Esophagus squamous epithelium (tissue), 4 donors: ENCODE results near the gene NTN5.

Experiments used
- POLR2A ChIP-seq, 4 donors: fragments of 450-650 bp; IDR thresholded peaks; one replicate each; pipeline ENCODE4 v1.6.1; 2017; ENCODE audit warnings: antibody characterized with exemption in 4 of 4, mild to moderate bottlenecking in 4 of 4, moderate library complexity in 3 of 4
- TF ChIP-seq, protein P1 (sequence below), 6 experiments: fragments of 450-650 bp in 4 of 6; fragments of 200-600 bp in 2 of 6; sonication (generic) in 2 of 6; IDR thresholded peaks; one replicate each; pipeline ENCODE4 v1.5.1; 2016 to 2019; ENCODE audit warnings: antibody characterized with exemption in 6 of 6, mild to moderate bottlenecking in 4 of 6, moderate library complexity in 4 of 6

DNA sequence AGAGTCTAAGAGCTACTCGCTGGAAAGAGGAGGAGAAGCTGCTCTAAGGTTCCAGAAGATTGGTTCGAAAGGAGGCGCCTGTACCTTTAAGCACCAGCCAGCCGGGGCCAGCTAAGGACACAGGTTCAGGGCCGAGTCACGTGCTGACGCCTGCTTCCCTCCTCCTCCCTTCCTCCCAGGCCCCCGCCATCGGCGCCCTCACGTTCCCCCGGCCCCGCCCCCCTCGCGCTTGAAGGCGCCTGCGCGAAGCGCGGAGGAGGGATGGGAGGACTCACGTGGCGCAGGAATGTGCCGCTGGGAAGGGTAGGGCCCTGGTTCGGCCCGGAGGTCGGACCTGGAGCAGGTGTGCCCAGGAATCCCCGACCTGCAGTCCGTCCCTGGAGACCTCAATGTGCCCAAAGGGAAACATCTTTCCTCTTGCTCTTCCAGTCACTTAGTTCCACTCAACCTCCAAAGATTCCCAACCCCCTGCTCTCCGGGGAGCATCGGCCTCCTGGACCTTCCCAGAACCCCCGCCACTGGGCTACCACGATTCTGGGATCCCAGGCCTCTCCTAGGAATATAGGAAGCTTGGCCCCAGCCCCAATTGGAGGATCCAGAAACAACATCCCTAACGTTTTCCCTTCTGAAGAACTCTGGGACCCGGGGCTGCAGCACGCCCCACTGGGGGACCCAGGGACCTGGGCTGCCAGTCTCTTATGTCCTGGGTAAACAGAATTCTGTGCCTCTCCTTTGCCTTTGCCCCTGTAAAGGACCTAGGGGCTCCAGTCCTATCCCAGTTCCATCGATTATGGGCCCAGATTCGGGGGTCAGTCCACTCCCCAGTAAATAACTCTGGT, 38.2 kb downstream of the NTN5 start:
- TF ChIP-seq, protein P1, sequence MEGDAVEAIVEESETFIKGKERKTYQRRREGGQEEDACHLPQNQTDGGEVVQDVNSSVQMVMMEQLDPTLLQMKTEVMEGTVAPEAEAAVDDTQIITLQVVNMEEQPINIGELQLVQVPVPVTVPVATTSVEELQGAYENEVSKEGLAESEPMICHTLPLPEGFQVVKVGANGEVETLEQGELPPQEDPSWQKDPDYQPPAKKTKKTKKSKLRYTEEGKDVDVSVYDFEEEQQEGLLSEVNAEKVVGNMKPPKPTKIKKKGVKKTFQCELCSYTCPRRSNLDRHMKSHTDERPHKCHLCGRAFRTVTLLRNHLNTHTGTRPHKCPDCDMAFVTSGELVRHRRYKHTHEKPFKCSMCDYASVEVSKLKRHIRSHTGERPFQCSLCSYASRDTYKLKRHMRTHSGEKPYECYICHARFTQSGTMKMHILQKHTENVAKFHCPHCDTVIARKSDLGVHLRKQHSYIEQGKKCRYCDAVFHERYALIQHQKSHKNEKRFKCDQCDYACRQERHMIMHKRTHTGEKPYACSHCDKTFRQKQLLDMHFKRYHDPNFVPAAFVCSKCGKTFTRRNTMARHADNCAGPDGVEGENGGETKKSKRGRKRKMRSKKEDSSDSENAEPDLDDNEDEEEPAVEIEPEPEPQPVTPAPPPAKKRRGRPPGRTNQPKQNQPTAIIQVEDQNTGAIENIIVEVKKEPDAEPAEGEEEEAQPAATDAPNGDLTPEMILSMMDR (IDR thresholded peaks at IDR 0.05) = peak in 1 of 6 experiments; percentile 2
- TF ChIP-seq POLR2A (IDR thresholded peaks at IDR 0.05) = peak in 3 of 4 donors; percentile 49 to 86 (median 69)
